Lung (tissue), 12 donors: ENCODE data around the gene CTNNBIP1. TPM values are rescaled to one million over a fixed set of nuclear protein-coding genes. Genes with fewer than 3 reads are reported as not detected.

Experiments
- ATAC-seq: fragments of 200-7000 bp; cut with Tn5 transposase; one replicate; pipeline ENCODE4 v1.9.1; 2020; ENCODE audit warnings: moderate number of reproducible peaks; ENCODE audit not compliant: insufficient read depth, low FRiP score
- DNase-seq, 3 donors: peaks; one replicate each; pipeline ENCODE4 v3.0.0-alpha.2; 2013 to 2017
- H3K27ac ChIP-seq, 2 donors: one replicate each; pipeline ENCODE4 v1.5.1; 2013; ENCODE audit warnings: mild to moderate bottlenecking in 2 of 2, moderate library complexity in 2 of 2, control low read depth in 1 of 2, inconsistent platforms in 1 of 2, low read depth in 1 of 2, low read length in 1 of 2
- H3K27me3 ChIP-seq, 3 donors: one replicate each; pipeline ENCODE4 v1.5.1; 2013; ENCODE audit warnings: low read length in 2 of 3; ENCODE audit not compliant: control insufficient read depth in 3 of 3, insufficient read depth in 3 of 3
- H3K36me3 ChIP-seq, 4 donors: one replicate each; pipeline ENCODE4 v1.5.1; 2013; ENCODE audit warnings: low read length in 4 of 4, mild to moderate bottlenecking in 1 of 4, moderate library complexity in 1 of 4; ENCODE audit not compliant: control insufficient read depth in 4 of 4, insufficient read depth in 4 of 4
- H3K4me1 ChIP-seq, 5 donors: one replicate each; pipeline ENCODE4 v1.5.1; 2013; ENCODE audit warnings: low read length in 5 of 5, mild to moderate bottlenecking in 2 of 5, moderate library complexity in 1 of 5; ENCODE audit not compliant: control insufficient read depth in 5 of 5, insufficient read depth in 5 of 5
- H3K4me3 ChIP-seq: one replicate; pipeline ENCODE4 v1.5.1; 2013; ENCODE audit warnings: mild to moderate bottlenecking, control low read depth, moderate library complexity
- H3K9ac ChIP-seq, 2 donors: one replicate each; pipeline ENCODE4 v1.5.1; 2013; ENCODE audit warnings: low read length in 2 of 2, control low read depth in 1 of 2; ENCODE audit not compliant: insufficient read depth in 1 of 2
- H3K9me3 ChIP-seq, 4 donors: one replicate each; pipeline ENCODE4 v1.5.1; 2013; ENCODE audit warnings: low read length in 3 of 4, mild to moderate bottlenecking in 1 of 4, moderate library complexity in 1 of 4; ENCODE audit not compliant: control insufficient read depth in 4 of 4, insufficient read depth in 3 of 4
- whole genome bisulfite sequencing, 2 donors: extraction: QIAGEN DNeasy Blood & Tissue Kit; methylation state at CpG; one replicate each; pipeline ENCODE4 v1.1.7; 2013; 5-methylcytosine and 5-hydroxymethylcytosine counted together
- polyA plus RNA-seq, 2 donors: library from polyadenylated mRNA; stranded (reverse); fragments of 200-250 nt; gene quantifications; one replicate each; pipeline ENCODE4 v1.2.1, GENCODE V29; 2013
- total RNA-seq, 2 donors: library from RNA; depleted of rRNA in 1 of 2; stranded (reverse); fragments of >200 nt in 1 of 2; gene quantifications; one replicate each; pipeline ENCODE4 v1.2.1, GENCODE V29; 2014 to 2021
- TF ChIP-seq, protein P1 (sequence below): IDR thresholded peaks from 2 replicates; pipeline ENCODE4 v1.5.1; 2012; ENCODE audit warnings: mild to moderate bottlenecking; ENCODE audit errors: control extremely low read depth, extremely low read depth
- donor health status: control.
- donor health status: control.
- donor health status: Bipolar disorder and iron deficiency.
- donor health status: healthy.
- donor health status: DM: yes; HTN: yes; CAD: no.

CTNNBIP1 gene
- total and polyA plus RNA-seq, 4 donors: 31.2 to 57.1 (median 32.2) TPM

DNA sequence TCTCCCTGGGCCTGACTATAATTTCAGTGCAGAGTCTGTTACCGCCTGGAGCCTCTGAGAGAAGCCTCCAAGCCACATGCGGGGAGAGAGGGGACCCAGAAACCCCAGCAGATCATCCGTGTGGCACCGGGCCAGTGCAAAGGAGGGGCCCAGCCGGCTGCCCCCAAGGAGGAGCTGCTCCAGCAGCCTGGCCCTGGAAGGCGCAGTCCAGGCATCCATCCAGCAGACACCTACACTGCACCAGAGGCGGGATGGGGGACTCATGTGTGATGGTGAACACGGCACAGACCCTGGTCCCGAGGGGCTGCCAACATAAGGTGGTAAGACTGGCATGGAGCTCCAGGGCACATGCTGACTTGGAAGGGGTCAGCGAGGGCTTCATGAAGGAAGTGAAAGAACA, 46.7 kb downstream of the CTNNBIP1 start:
- TF ChIP-seq, protein P1, sequence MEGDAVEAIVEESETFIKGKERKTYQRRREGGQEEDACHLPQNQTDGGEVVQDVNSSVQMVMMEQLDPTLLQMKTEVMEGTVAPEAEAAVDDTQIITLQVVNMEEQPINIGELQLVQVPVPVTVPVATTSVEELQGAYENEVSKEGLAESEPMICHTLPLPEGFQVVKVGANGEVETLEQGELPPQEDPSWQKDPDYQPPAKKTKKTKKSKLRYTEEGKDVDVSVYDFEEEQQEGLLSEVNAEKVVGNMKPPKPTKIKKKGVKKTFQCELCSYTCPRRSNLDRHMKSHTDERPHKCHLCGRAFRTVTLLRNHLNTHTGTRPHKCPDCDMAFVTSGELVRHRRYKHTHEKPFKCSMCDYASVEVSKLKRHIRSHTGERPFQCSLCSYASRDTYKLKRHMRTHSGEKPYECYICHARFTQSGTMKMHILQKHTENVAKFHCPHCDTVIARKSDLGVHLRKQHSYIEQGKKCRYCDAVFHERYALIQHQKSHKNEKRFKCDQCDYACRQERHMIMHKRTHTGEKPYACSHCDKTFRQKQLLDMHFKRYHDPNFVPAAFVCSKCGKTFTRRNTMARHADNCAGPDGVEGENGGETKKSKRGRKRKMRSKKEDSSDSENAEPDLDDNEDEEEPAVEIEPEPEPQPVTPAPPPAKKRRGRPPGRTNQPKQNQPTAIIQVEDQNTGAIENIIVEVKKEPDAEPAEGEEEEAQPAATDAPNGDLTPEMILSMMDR: no peak
- H3K4me1 ChIP-seq: no peaks in the 10 kb centered on the region
- H3K27ac ChIP-seq: no peak overlapping the region
- H3K9ac ChIP-seq: no peak overlapping the region
- DNase-seq: no peak
- no peaks in the 10 kb centered on the region for H3K27me3 ChIP-seq
- no peaks in the 10 kb centered on the region for H3K9me3 ChIP-seq
- no peak for ATAC-seq
- H3K4me3 ChIP-seq: no peak overlapping the region
- peaks cover 0 to 22% (median 7%) of the 10 kb centered on the region in 4 donors for H3K36me3 ChIP-seq
- WGBS, 2 donors: 88 to 91% methylated on average over 10 of the region's 10 CpGs

DNA sequence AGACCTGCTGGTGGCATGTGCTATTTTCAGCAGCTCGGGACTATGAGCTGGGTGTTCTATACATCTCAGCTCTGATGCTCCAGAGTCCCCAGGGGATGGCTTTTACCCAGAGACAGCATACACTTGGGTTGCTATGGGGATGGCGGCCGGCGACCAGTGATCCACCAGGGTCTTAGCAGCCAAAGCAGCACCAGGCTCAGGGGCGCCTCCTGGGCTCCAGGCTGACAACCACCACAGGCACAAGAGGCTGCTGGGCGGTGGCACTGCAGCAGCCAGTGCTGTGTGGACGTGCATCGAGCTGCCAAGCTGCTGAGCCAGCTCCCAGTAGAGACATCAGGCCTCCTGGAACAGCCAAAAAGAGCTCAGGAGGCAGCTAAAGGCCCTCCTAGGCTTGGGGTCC, 48.7 kb downstream of the CTNNBIP1 start:
- no peak overlapping the region for H3K4me3 ChIP-seq
- no peak for DNase-seq
- no peaks in the 10 kb centered on the region for H3K4me1 ChIP-seq
- no peak for ATAC-seq
- H3K9ac ChIP-seq: no peak overlapping the region
- H3K27me3 ChIP-seq: no peaks in the 10 kb centered on the region
- H3K27ac ChIP-seq: no peak overlapping the region
- 87 to 88% methylated on average over 8 of the region's 8 CpGs for WGBS, 2 donors
- H3K9me3 ChIP-seq: no peaks in the 10 kb centered on the region
- peaks cover 0 to 19% (median 2%) of the 10 kb centered on the region in 4 donors for H3K36me3 ChIP-seq
- TF ChIP-seq, protein P1: no peak

DNA sequence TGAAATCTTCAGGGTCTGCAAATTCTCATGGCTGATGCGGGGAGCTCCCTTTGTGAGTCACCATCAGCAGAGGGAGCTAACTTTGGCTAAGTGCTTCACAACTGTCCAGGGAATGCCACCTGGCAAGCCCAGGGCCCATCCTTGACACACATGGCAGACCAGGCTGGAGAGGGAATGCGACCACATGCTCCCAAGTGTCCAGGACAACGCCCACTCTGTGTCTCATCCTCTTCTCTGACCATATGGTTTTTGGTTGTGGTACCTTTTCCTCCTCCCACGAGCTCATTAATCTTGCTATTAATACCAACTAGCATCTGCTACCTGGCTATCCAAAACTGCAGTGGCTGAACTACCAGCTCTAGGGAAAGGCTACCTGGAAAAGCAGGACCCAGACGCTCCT, 49.2 kb downstream of the CTNNBIP1 start:
- no peaks in the 10 kb centered on the region for H3K9me3 ChIP-seq
- no peaks in the 10 kb centered on the region for H3K27me3 ChIP-seq
- peaks cover 0 to 19% (median 2%) of the 10 kb centered on the region in 4 donors for H3K36me3 ChIP-seq
- ATAC-seq: no peak
- no peak overlapping the region for H3K4me3 ChIP-seq
- no peaks in the 10 kb centered on the region for H3K4me1 ChIP-seq
- no peak overlapping the region for H3K9ac ChIP-seq
- 93 to 94% methylated on average over 5 of the region's 5 CpGs for WGBS, 2 donors
- DNase-seq: no peak
- no peak overlapping the region for H3K27ac ChIP-seq
- TF ChIP-seq, protein P1: no peak
